DND-41 (cell line): ENCODE measurements around the gene ADK.

Experiments used
- ATAC-seq: fragments of 200-7000 bp; cut with Tn5 transposase; 3 replicates; pipeline ENCODE4 v1.9.1; 2021; ENCODE audit warnings: low read depth; ENCODE audit not compliant: insufficient read depth
- DNase-seq: peaks from one replicate; pipeline ENCODE4 v3.0.0-alpha.2; 2020
- H2AFZ ChIP-seq: 2 replicates; pipeline ENCODE4 v1.6.0; 2012; ENCODE audit warnings: low read depth, low read length
- H3K27ac ChIP-seq: 2 replicates; pipeline ENCODE4 v1.5.1; 2012; ENCODE audit warnings: low read length, inconsistent platforms
- H3K27me3 ChIP-seq: fragments of 200-600 bp; sonication (generic); 2 replicates; pipeline ENCODE4 v1.6.0; 2012; ENCODE audit warnings: low read length, mild to moderate bottlenecking, inconsistent platforms; ENCODE audit not compliant: insufficient read depth, poor library complexity
- H3K36me3 ChIP-seq: 2 replicates; pipeline ENCODE4 v1.5.1; 2012; ENCODE audit warnings: low read length, inconsistent platforms; ENCODE audit not compliant: insufficient read depth
- H3K4me1 ChIP-seq: 2 replicates; pipeline ENCODE4 v1.5.1; 2012; ENCODE audit warnings: mild to moderate bottlenecking, low read length; ENCODE audit not compliant: insufficient read depth
- H3K4me2 ChIP-seq: 2 replicates; pipeline ENCODE4 v1.6.0; 2012; ENCODE audit warnings: mild to moderate bottlenecking, moderate library complexity, low read length, inconsistent platforms; ENCODE audit not compliant: insufficient read depth
- H3K4me3 ChIP-seq, 2 experiments: fragments of 200-600 bp in 1 of 2; shearing (Covaris generic) in 1 of 2; 2 replicates each; pipeline ENCODE4 v1.5.1; 2012 to 2016; ENCODE audit warnings: inconsistent platforms in 2 of 2, low read length in 2 of 2, mild to moderate bottlenecking in 2 of 2, low read depth in 1 of 2, moderate library complexity in 1 of 2
- H3K79me2 ChIP-seq: 2 replicates; pipeline ENCODE4 v1.6.0; 2012; ENCODE audit warnings: low read length, inconsistent platforms; ENCODE audit not compliant: insufficient read depth
- H3K9ac ChIP-seq: 2 replicates; pipeline ENCODE4 v1.6.0; 2012; ENCODE audit warnings: low read depth, mild to moderate bottlenecking, inconsistent platforms, low read length, moderate library complexity
- H3K9me3 ChIP-seq: 2 replicates; pipeline ENCODE4 v1.5.1; 2012; ENCODE audit warnings: low read length, moderate library complexity, mild to moderate bottlenecking, inconsistent platforms; ENCODE audit not compliant: insufficient read depth, severe bottlenecking
- H4K20me1 ChIP-seq: 2 replicates; pipeline ENCODE4 v1.6.0; 2012; ENCODE audit warnings: low read length; ENCODE audit not compliant: insufficient read depth
- CTCF ChIP-seq: IDR thresholded peaks from 2 replicates; pipeline ENCODE4 v1.5.1; 2012; ENCODE audit warnings: borderline replicate concordance, low read length, moderate library complexity, mild to moderate bottlenecking; ENCODE audit not compliant: poor library complexity, severe bottlenecking; ENCODE audit errors: extremely low read depth
- EZH2 ChIP-seq: IDR thresholded peaks from 3 replicates; pipeline ENCODE4 v1.6.1; 2012; ENCODE audit warnings: borderline replicate concordance, low read depth, mild to moderate bottlenecking, moderate library complexity, low read length, inconsistent platforms; ENCODE audit not compliant: severe bottlenecking

The ADK gene

GRCh38 chr10:74677951-74678350 lies 526.9 kb downstream of the ADK start:
- no peaks in the 10 kb centered on the region for H3K27me3 ChIP-seq
- no peak for TF ChIP-seq CTCF
- no peak overlapping the region for H3K4me3 ChIP-seq
- H3K9ac ChIP-seq: no peak overlapping the region
- H3K27ac ChIP-seq: no peak overlapping the region
- peak; percentile 29; the same call in 1 of the 3 replicates for ATAC-seq
- no peaks in the 10 kb centered on the region for H3K79me2 ChIP-seq
- peaks cover 16% of the 10 kb centered on the region for H3K36me3 ChIP-seq
- H3K4me2 ChIP-seq: no peak overlapping the region
- no peak overlapping the region for H2AFZ ChIP-seq
- H4K20me1 ChIP-seq: no peaks in the 10 kb centered on the region
- H3K9me3 ChIP-seq: peaks cover 12% of the 10 kb centered on the region
- H3K4me1 ChIP-seq: no peaks in the 10 kb centered on the region
- DNase-seq: no peak

GRCh38 chr10:74681917-74682627 lies 531.1 kb downstream of the ADK start:
- no peak overlapping the region for H2AFZ ChIP-seq
- no peak overlapping the region for H3K4me2 ChIP-seq
- no peaks in the 10 kb centered on the region for H4K20me1 ChIP-seq
- peaks cover 5% of the 10 kb centered on the region; the same call in 1 of the 2 replicates for H3K36me3 ChIP-seq
- no peaks in the 10 kb centered on the region for H3K4me1 ChIP-seq
- no peak for ATAC-seq
- no peak for DNase-seq
- TF ChIP-seq EZH2 (no peak), CTCF (no peak)
- no peak overlapping the region for H3K9ac ChIP-seq
- no peaks in the 10 kb centered on the region for H3K27me3 ChIP-seq
- no peak overlapping the region for H3K27ac ChIP-seq
- no peaks in the 10 kb centered on the region for H3K79me2 ChIP-seq
- no peak overlapping the region for H3K4me3 ChIP-seq
- no peaks in the 10 kb centered on the region for H3K9me3 ChIP-seq

- Histone ChIP-seq H2AFZ (no peak overlapping the region), H3K36me3 (peaks cover 7% of the 10 kb centered on the region; the same call in 1 of the 2 replicates), H3K79me2 (no peaks in the 10 kb centered on the region), H3K9me3 (no peaks in the 10 kb centered on the region), H3K4me2 (no peak overlapping the region), H3K27me3 (no peaks in the 10 kb centered on the region), H3K9ac (no peak overlapping the region), H3K4me1 (no peaks in the 10 kb centered on the region), H3K27ac (no peak overlapping the region), H4K20me1 (no peaks in the 10 kb centered on the region), H3K4me3 (no peak overlapping the region)
- no peak for ATAC-seq
- no peak for TF ChIP-seq EZH2
- TF ChIP-seq CTCF: no peak
- DNase-seq: no peak
These were observed 532.0 kb downstream of the ADK start for GRCh38 chr10:74683067-74683466.
